HEK293 (cell line): ENCODE data around the gene RAB6A.
"Not testable (repeated sequence)": the region's sequence is repeated elsewhere in the genome, so short reads cannot be mapped to it uniquely, and the experiment has no call there.

ENCODE experiments used
- TRIM28 ChIP-seq: IDR thresholded peaks from 2 replicates; pipeline ENCODE4 v1.6.1; 2011; ENCODE audit warnings: low read length, control low read depth, borderline replicate concordance
- TF ChIP-seq, protein P1 (sequence below): fragments of 450-650 bp; formaldehyde crosslinking; IDR thresholded peaks from 2 replicates; pipeline ENCODE4 v1.5.1; 2016; ENCODE audit warnings: missing biosample characterization, missing genetic modification characterization
- TF ChIP-seq, protein P2 (sequence below): fragments of 450-650 bp; formaldehyde crosslinking; IDR thresholded peaks from 2 replicates; pipeline ENCODE4 v1.5.1; 2016; ENCODE audit warnings: missing biosample characterization, missing genetic modification characterization

DNA sequence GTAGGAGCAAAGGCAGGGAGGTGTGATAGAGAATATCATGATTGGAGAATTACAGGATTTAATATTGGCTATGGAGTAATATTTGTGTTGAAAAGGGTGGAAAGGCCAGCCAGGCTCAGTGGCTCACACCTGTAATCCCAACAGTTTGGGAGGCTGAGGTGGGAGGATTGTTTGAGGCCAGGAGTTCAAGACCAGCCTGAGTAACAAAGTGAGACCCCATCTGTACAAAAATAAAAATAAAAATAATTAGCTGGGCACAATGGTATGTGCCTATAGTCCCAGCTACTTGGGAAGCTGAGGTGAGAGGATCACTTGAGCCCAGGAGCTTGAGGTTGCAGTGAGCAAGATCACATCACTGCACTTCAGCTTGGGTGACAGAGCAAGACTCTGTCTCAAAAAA, 24.6 kb upstream of the RAB6A start:
- TF ChIP-seq, protein P1, sequence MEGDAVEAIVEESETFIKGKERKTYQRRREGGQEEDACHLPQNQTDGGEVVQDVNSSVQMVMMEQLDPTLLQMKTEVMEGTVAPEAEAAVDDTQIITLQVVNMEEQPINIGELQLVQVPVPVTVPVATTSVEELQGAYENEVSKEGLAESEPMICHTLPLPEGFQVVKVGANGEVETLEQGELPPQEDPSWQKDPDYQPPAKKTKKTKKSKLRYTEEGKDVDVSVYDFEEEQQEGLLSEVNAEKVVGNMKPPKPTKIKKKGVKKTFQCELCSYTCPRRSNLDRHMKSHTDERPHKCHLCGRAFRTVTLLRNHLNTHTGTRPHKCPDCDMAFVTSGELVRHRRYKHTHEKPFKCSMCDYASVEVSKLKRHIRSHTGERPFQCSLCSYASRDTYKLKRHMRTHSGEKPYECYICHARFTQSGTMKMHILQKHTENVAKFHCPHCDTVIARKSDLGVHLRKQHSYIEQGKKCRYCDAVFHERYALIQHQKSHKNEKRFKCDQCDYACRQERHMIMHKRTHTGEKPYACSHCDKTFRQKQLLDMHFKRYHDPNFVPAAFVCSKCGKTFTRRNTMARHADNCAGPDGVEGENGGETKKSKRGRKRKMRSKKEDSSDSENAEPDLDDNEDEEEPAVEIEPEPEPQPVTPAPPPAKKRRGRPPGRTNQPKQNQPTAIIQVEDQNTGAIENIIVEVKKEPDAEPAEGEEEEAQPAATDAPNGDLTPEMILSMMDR (tag by site-specific recombination), result not testable (repeated sequence)
- TF ChIP-seq, protein P2, sequence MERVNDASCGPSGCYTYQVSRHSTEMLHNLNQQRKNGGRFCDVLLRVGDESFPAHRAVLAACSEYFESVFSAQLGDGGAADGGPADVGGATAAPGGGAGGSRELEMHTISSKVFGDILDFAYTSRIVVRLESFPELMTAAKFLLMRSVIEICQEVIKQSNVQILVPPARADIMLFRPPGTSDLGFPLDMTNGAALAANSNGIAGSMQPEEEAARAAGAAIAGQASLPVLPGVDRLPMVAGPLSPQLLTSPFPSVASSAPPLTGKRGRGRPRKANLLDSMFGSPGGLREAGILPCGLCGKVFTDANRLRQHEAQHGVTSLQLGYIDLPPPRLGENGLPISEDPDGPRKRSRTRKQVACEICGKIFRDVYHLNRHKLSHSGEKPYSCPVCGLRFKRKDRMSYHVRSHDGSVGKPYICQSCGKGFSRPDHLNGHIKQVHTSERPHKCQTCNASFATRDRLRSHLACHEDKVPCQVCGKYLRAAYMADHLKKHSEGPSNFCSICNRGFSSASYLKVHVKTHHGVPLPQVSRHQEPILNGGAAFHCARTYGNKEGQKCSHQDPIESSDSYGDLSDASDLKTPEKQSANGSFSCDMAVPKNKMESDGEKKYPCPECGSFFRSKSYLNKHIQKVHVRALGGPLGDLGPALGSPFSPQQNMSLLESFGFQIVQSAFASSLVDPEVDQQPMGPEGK (tag by site-specific recombination), result not testable (repeated sequence)
- not testable (repeated sequence) for TF ChIP-seq TRIM28
